HepG2 (cell line): ENCODE results near the gene CORO7. TPM values are rescaled to one million over a fixed set of nuclear protein-coding genes. Genes with fewer than 3 reads are reported as not detected.

ENCODE experiments used
- ATAC-seq: fragments of 200-7000 bp; cut with Tn5 transposase; 3 replicates; pipeline ENCODE4 v1.9.1; 2020; ENCODE audit warnings: mild to moderate bottlenecking, moderate library complexity
- BruUV-seq: library from RNA; stranded (reverse); fragments of 400-500 nt; replicated peaks from 2 replicates; lab custom pipeline; 2021; lab: Mats Ljungman, UMichigan
- CTCF ChIA-PET: fragments of 300-600 bp; formaldehyde crosslinking; extraction: SDS; loops from one replicate; lab custom pipeline; 2021; ENCODE audit warnings: low total read pairs, inconsistent platforms, low intra/inter-chr PET ratio; lab: Yijun Ruan, JAX
- POLR2A ChIA-PET: fragments of 350-600 bp; sonication (Branson Sonifier 250); formaldehyde crosslinking; loops from one replicate; lab custom pipeline; 2020; ENCODE audit warnings: antibody characterized with exemption, inconsistent platforms; lab: Yijun Ruan, JAX
- DNase-seq: peaks from one replicate; pipeline ENCODE4 v3.0.0-alpha.2; 2015; ENCODE audit warnings: low spot score
- FAIRE-seq: peaks from 3 replicates; lab custom pipeline; 2011; peaks lifted over from hg19 to GRCh38; lab: Jason Lieb, UNC
- H2AFZ ChIP-seq: one replicate; pipeline ENCODE4 v1.6.1; 2011; ENCODE audit warnings: low read length, inconsistent platforms
- H3K27ac ChIP-seq: fragments of 300-600 bp; 3 replicates; pipeline ENCODE4 v1.8.0; 2011; ENCODE audit warnings: mixed run types, mild to moderate bottlenecking, mixed read lengths, low read length, inconsistent platforms; ENCODE audit not compliant: insufficient read depth; ENCODE audit errors: extremely low read length
- H3K27me3 ChIP-seq, 2 experiments: fragments of 200-600 bp in 1 of 2; 2 replicates in 1 of 2; 3 replicates in 1 of 2; pipeline versions ENCODE4 v1.6.0 to v1.8.0; 2011; ENCODE audit warnings: low read length in 2 of 2, mild to moderate bottlenecking in 2 of 2, moderate library complexity in 2 of 2, inconsistent platforms in 1 of 2; ENCODE audit not compliant: insufficient read depth in 2 of 2, control insufficient read depth in 1 of 2
- H3K36me3 ChIP-seq, 2 experiments: fragments of 200-600 bp in 1 of 2; replicated peaks in 1 of 2; 2 replicates in 1 of 2; 3 replicates in 1 of 2; pipeline versions ENCODE4 v1.5.1 to v1.8.0; 2011; ENCODE audit warnings: low read length in 2 of 2, inconsistent platforms in 1 of 2; ENCODE audit not compliant: insufficient read depth in 2 of 2, control insufficient read depth in 1 of 2
- H3K4me1 ChIP-seq: 2 replicates; pipeline ENCODE4 v1.5.1; 2012; ENCODE audit warnings: low read length, inconsistent platforms; ENCODE audit not compliant: insufficient read depth
- H3K4me2 ChIP-seq: 2 replicates; pipeline ENCODE4 v1.6.0; 2011; ENCODE audit warnings: low read depth, low read length, inconsistent platforms
- H3K4me3 ChIP-seq, 3 experiments: fragments of 200-600 bp in 1 of 3; sonication (generic), shearing (Covaris generic) in 1 of 3; replicated peaks in 1 of 3; 2 replicates each; pipeline ENCODE4 v1.5.1; 2011 to 2016; ENCODE audit warnings: low read length in 3 of 3, inconsistent platforms in 2 of 3, low read depth in 2 of 3, mild to moderate bottlenecking in 2 of 3, control low read depth in 1 of 3, mixed read lengths in 1 of 3; ENCODE audit not compliant: insufficient read depth in 1 of 3
- H3K79me2 ChIP-seq: one replicate; pipeline ENCODE4 v1.6.1; 2011; ENCODE audit warnings: low read length, inconsistent platforms; ENCODE audit not compliant: insufficient read depth
- H3K9ac ChIP-seq: 2 replicates; pipeline ENCODE4 v1.6.0; 2011; ENCODE audit warnings: mild to moderate bottlenecking, low read depth, low read length, inconsistent platforms; ENCODE audit not compliant: insufficient read depth
- H3K9me3 ChIP-seq: 2 replicates; pipeline ENCODE4 v1.5.1; 2012; ENCODE audit warnings: mild to moderate bottlenecking, low read length
- H4K20me1 ChIP-seq: 2 replicates; pipeline ENCODE4 v1.6.0; 2011; ENCODE audit warnings: inconsistent platforms, mild to moderate bottlenecking, low read length, moderate library complexity; ENCODE audit not compliant: insufficient read depth
- HNRNPK ChIP-seq: fragments of 200-400 bp; formaldehyde crosslinking; IDR thresholded peaks from 2 replicates; pipeline ENCODE4 v1.6.1; 2018; ENCODE audit warnings: low read length, low read depth, moderate library complexity, mild to moderate bottlenecking; ENCODE audit not compliant: poor library complexity, severe bottlenecking
- RXRA ChIP-seq: sonication (generic); formaldehyde crosslinking; IDR thresholded peaks from 2 replicates; pipeline ENCODE4 v1.5.1; 2020; ENCODE audit warnings: missing genetic modification reagents
- ZNF136 ChIP-seq: sonication (generic); formaldehyde crosslinking; IDR thresholded peaks from 2 replicates; pipeline ENCODE4 v1.8.1; 2022; ENCODE audit warnings: low read depth, mild to moderate bottlenecking, moderate library complexity, missing genetic modification reagents
- WGBS: methylation state at CpG from one replicate; pipeline ENCODE4 v1.1.6; 2017; ENCODE audit warnings: low lambda C conversion rate; 5-methylcytosine and 5-hydroxymethylcytosine counted together
- in situ Hi-C: cut with HindIII; loops from 2 replicates; pipeline ENCODE4 v1.10.0; 2017; ENCODE audit warnings: low pct_unique_long_range_greater_than_20kb; ENCODE audit not compliant: extremely low pct_ligation_motif_present
- intact Hi-C: fragments of 100-400 bp; cut with micrococcal nuclease; formaldehyde crosslinking; loops from one replicate; pipeline ENCODE4 v1.10.0; 2022; ENCODE audit not compliant: unreplicated experiment
- polyA plus RNA-seq, 8 experiments: library from polyadenylated mRNA; depleted of rRNA in 3 of 8; stranded (reverse) in 7 of 8; unstranded in 1 of 8; fragments of >200 nt; fragmentation: Illumina TruSeq in 4 of 8; extraction: Trizol in 4 of 8; gene quantifications; 2 replicates each; pipeline versions ENCODE4 v1.2.1 to v1.2.3, GENCODE V29; 2011 to 2016; ENCODE audit warnings: low read depth in 4 of 8, missing spikeins in 1 of 8, mixed read lengths in 1 of 8; ENCODE audit not compliant: insufficient read depth in 1 of 8
- total RNA-seq, 5 experiments: library from RNA; depleted of rRNA; stranded (reverse); fragments of >200 nt; fragmentation: Illumina TruSeq; extraction: Trizol; gene quantifications; 2 replicates each; pipeline ENCODE4 v1.2.3, GENCODE V29; 2016; ENCODE audit warnings: low read depth in 1 of 5
- TF ChIP-seq, protein P1 (sequence below): sonication (generic); formaldehyde crosslinking; IDR thresholded peaks from 2 replicates; pipeline ENCODE4 v1.9.0; 2021; ENCODE audit warnings: missing genetic modification reagents, mild to moderate bottlenecking, borderline replicate concordance
- TF ChIP-seq, protein P2 (sequence below): sonication (generic); formaldehyde crosslinking; IDR thresholded peaks from 2 replicates; pipeline ENCODE4 v1.5.0; 2020; ENCODE audit warnings: mild to moderate bottlenecking, missing genetic modification reagents
- TF ChIP-seq, protein P3 (sequence below): sonication (generic); formaldehyde crosslinking; IDR thresholded peaks from 2 replicates; pipeline ENCODE4 v1.4.0; 2020; ENCODE audit warnings: missing genetic modification reagents
- TF ChIP-seq, protein P4 (sequence below): sonication (generic); formaldehyde crosslinking; IDR thresholded peaks from 2 replicates; pipeline ENCODE4 v1.8.1; 2023; ENCODE audit warnings: missing genetic modification reagents, mild to moderate bottlenecking, borderline replicate concordance
- TF ChIP-seq, protein P5 (sequence below): sonication (generic); formaldehyde crosslinking; IDR thresholded peaks from 2 replicates; pipeline ENCODE4 v1.4.0; 2020; ENCODE audit warnings: mild to moderate bottlenecking, missing genetic modification reagents

The CORO7 gene
- total and polyA plus RNA-seq, 2 of the 13 experiments (the other 11 are each of a cell fraction or from before 2014, with no cell fraction given) = 9.9 to 14.3 TPM

DNA sequence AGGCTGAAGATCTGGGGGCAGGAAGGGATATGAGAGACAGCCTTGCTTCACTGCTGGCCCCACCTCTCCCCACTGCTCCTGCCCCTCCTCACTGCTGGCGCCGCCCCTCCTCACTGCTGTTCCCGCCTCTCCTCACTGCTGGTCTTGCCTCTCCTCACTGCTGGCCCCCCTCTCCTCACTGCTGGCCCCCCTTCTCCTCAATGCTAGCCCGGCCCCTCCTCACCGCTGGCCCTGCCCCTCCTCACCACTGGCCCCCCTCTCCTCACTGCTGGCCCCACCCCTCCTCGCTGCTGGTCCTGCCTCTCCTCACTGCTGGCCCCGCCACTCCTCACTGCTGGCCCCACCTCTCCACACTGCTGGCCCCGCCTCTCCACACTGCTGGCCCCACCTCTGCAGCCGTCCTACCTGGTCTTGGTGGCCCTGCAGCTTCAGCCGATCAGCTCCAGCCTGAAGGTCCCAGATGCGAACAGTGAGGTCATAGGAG lies 55.8 kb downstream of the CORO7 start (continued):
- TF ChIP-seq, protein P1, sequence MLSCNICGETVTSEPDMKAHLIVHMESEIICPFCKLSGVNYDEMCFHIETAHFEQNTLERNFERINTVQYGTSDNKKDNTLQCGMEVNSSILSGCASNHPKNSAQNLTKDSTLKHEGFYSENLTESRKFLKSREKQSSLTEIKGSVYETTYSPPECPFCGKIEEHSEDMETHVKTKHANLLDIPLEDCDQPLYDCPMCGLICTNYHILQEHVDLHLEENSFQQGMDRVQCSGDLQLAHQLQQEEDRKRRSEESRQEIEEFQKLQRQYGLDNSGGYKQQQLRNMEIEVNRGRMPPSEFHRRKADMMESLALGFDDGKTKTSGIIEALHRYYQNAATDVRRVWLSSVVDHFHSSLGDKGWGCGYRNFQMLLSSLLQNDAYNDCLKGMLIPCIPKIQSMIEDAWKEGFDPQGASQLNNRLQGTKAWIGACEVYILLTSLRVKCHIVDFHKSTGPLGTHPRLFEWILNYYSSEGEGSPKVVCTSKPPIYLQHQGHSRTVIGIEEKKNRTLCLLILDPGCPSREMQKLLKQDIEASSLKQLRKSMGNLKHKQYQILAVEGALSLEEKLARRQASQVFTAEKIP (CRISPR knock-in tag) = no peak
- TF ChIP-seq, protein P2, sequence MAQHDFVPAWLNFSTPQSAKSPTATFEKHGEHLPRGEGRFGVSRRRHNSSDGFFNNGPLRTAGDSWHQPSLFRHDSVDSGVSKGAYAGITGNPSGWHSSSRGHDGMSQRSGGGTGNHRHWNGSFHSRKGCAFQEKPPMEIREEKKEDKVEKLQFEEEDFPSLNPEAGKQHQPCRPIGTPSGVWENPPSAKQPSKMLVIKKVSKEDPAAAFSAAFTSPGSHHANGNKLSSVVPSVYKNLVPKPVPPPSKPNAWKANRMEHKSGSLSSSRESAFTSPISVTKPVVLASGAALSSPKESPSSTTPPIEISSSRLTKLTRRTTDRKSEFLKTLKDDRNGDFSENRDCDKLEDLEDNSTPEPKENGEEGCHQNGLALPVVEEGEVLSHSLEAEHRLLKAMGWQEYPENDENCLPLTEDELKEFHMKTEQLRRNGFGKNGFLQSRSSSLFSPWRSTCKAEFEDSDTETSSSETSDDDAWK (CRISPR knock-in tag) = no peak
- 0 out of 2 replicates have a peak, but pooled peaks have one; percentile 9 for TF ChIP-seq RXRA (CRISPR knock-in tag)
- TF ChIP-seq ZNF136 = no peak
- TF ChIP-seq, protein P3, sequence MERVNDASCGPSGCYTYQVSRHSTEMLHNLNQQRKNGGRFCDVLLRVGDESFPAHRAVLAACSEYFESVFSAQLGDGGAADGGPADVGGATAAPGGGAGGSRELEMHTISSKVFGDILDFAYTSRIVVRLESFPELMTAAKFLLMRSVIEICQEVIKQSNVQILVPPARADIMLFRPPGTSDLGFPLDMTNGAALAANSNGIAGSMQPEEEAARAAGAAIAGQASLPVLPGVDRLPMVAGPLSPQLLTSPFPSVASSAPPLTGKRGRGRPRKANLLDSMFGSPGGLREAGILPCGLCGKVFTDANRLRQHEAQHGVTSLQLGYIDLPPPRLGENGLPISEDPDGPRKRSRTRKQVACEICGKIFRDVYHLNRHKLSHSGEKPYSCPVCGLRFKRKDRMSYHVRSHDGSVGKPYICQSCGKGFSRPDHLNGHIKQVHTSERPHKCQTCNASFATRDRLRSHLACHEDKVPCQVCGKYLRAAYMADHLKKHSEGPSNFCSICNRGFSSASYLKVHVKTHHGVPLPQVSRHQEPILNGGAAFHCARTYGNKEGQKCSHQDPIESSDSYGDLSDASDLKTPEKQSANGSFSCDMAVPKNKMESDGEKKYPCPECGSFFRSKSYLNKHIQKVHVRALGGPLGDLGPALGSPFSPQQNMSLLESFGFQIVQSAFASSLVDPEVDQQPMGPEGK (CRISPR knock-in tag) = no peak
- TF ChIP-seq, protein P4, sequence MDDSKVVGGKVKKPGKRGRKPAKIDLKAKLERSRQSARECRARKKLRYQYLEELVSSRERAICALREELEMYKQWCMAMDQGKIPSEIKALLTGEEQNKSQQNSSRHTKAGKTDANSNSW = no peak

DNA sequence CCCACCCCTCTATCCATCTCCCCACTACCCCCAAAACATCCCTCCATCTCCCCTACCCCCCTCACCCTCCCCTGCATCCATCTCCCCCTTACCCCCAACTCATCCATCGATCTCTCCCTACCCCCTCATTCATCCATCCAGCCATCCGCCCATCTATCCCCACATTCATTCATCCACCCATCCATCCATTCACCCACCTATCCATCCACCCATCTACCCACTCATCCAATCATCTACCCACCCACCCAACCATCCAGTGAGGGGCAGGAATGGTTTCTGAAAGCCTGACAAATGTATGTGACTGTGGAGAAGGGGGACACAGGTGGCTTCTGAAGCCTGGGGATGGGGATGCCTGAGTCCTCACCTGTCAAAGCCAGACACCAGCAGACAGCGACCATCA lies 56.5 kb downstream of the CORO7 start:
- Histone ChIP-seq H3K4me2 (no peak overlapping the region), H2AFZ (no peak overlapping the region), H3K36me3 (peaks cover 0 to 1% of the 10 kb centered on the region in 2 experiments; a peak in 1 of 5 replicates), H3K27ac (no peak overlapping the region), H3K4me3 (no peak overlapping the region), H3K9ac (no peak overlapping the region), H4K20me1 (no peaks in the 10 kb centered on the region), H3K9me3 (no peaks in the 10 kb centered on the region), H3K79me2 (no peaks in the 10 kb centered on the region), H3K27me3 (no peaks in the 10 kb centered on the region; a peak in 1 of 5 replicates), H3K4me1 (peaks cover 17% of the 10 kb centered on the region)
- CTCF ChIA-PET = interaction anchor here (4.9 kb wide), 1 partner anchor 43 kb away, joined by 92 read pairs; no protein-coding TSS in a partner anchor
- intact Hi-C loops = loop anchor here (1.0 to 2.0 kb wide), 3 partner anchors 13 to 42 kb away; no protein-coding TSS in a partner anchor
- POLR2A ChIA-PET = interaction anchor here (1.0 to 1.5 kb wide), 2 partner anchors 8 to 13 kb away, joined by 3 to 5 read pairs; partner anchors contain the start of gene PAM16
- WGBS = 96% methylated on average over 3 of the region's 3 CpGs
- FAIRE-seq (no peak), ATAC-seq (no peak), DNase-seq (no peak)
- in situ Hi-C loops = no loop called here
- TF ChIP-seq, protein P5, sequence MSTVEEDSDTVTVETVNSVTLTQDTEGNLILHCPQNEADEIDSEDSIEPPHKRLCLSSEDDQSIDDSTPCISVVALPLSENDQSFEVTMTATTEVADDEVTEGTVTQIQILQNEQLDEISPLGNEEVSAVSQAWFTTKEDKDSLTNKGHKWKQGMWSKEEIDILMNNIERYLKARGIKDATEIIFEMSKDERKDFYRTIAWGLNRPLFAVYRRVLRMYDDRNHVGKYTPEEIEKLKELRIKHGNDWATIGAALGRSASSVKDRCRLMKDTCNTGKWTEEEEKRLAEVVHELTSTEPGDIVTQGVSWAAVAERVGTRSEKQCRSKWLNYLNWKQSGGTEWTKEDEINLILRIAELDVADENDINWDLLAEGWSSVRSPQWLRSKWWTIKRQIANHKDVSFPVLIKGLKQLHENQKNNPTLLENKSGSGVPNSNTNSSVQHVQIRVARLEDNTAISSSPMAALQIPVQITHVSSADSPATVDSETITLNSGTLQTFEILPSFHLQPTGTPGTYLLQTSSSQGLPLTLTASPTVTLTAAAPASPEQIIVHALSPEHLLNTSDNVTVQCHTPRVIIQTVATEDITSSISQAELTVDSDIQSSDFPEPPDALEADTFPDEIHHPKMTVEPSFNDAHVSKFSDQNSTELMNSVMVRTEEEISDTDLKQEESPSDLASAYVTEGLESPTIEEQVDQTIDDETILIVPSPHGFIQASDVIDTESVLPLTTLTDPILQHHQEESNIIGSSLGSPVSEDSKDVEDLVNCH (CRISPR knock-in tag) = no peak
- TF ChIP-seq HNRNPK = peak; percentile 8
- BruUV-seq = no TSS peak
